Panc1 (cell line): ENCODE measurements around the gene TMEM233. TPM values are rescaled to one million over a fixed set of nuclear protein-coding genes. Genes with fewer than 3 reads are reported as not detected.

ENCODE experiments used
- ATAC-seq: fragments of 200-7000 bp; cut with Tn5 transposase; 2 replicates; pipeline ENCODE4 v1.9.1; 2020; ENCODE audit warnings: mild to moderate bottlenecking, moderate library complexity
- BruUV-seq: library from RNA; stranded (reverse); fragments of 400-500 nt; replicated peaks from 2 replicates; lab custom pipeline; 2021; lab: Mats Ljungman, UMichigan
- CTCF ChIA-PET: fragments of 300-600 bp; sonication (Branson Sonifier 250); formaldehyde crosslinking; loops from one replicate; lab custom pipeline; 2022; ENCODE audit warnings: antibody characterized with exemption; lab: Charles Lee
- POLR2A ChIA-PET: fragments of 300-600 bp; sonication (Branson Sonifier 250); formaldehyde crosslinking; loops from one replicate; lab custom pipeline; 2022; ENCODE audit warnings: antibody characterized with exemption; lab: Charles Lee
- DNase-seq: peaks from one replicate; pipeline ENCODE4 v3.0.0-alpha.2; 2010; ENCODE audit warnings: low read depth, low spot score
- H3K27ac ChIP-seq: 2 replicates; pipeline ENCODE4 v1.5.1; 2011; ENCODE audit warnings: mild to moderate bottlenecking, low read length, inconsistent platforms
- H3K27me3 ChIP-seq: fragments of 200-500 bp; sonication (Bioruptor generic); 2 replicates; pipeline ENCODE4 v1.6.0; 2014; ENCODE audit warnings: low read length, inconsistent platforms; ENCODE audit not compliant: control insufficient read depth, insufficient read depth
- H3K36me3 ChIP-seq: fragments of 200-500 bp; sonication (Bioruptor generic); 2 replicates; pipeline ENCODE4 v1.5.1; 2014; ENCODE audit warnings: inconsistent platforms, mild to moderate bottlenecking, low read length, moderate library complexity; ENCODE audit not compliant: control insufficient read depth, insufficient read depth
- H3K4me1 ChIP-seq: 2 replicates; pipeline ENCODE4 v1.5.1; 2011; ENCODE audit warnings: inconsistent platforms, mild to moderate bottlenecking, low read length, moderate library complexity; ENCODE audit not compliant: control insufficient read depth, insufficient read depth
- H3K4me3 ChIP-seq, 2 experiments: 2 replicates each; pipeline ENCODE4 v1.5.1; 2011 to 2012; ENCODE audit warnings: low read depth in 2 of 2, low read length in 2 of 2, mild to moderate bottlenecking in 2 of 2, inconsistent platforms in 1 of 2, moderate library complexity in 1 of 2
- H3K9me3 ChIP-seq: fragments of 200-500 bp; sonication (Bioruptor generic); 2 replicates; pipeline ENCODE4 v1.5.1; 2014; ENCODE audit warnings: low read depth, mild to moderate bottlenecking, inconsistent platforms, low read length, moderate library complexity; ENCODE audit not compliant: control insufficient read depth, insufficient read depth
- POLR2AphosphoS5 ChIP-seq: IDR thresholded peaks from 2 replicates; pipeline ENCODE4 v1.6.1; 2012; ENCODE audit warnings: mild to moderate bottlenecking, low read depth, low read length, moderate library complexity
- SIN3A ChIP-seq: IDR thresholded peaks from 2 replicates; pipeline ENCODE4 v1.6.1; 2012; ENCODE audit warnings: low read depth, mild to moderate bottlenecking, low read length, moderate library complexity, borderline replicate concordance; ENCODE audit not compliant: insufficient read depth
- TCF7L2 ChIP-seq: IDR thresholded peaks from 2 replicates; pipeline ENCODE4 v1.6.1; 2011; ENCODE audit warnings: mild to moderate bottlenecking, low read depth, low read length, inconsistent platforms
- in situ Hi-C: cut with HindIII; loops from 2 replicates; pipeline ENCODE4 v1.10.0; 2016; ENCODE audit warnings: low sequenced_read_pairs, low pct_unique_long_range_greater_than_20kb
- intact Hi-C: fragments of 100-400 bp; cut with micrococcal nuclease; formaldehyde crosslinking; loops from one replicate; pipeline ENCODE4 v1.10.0; 2022; ENCODE audit not compliant: unreplicated experiment
- total RNA-seq: library from RNA; stranded (reverse); gene quantifications from one replicate; pipeline ENCODE4 v1.2.1, GENCODE V29; 2021; ENCODE audit not compliant: unreplicated experiment
- TF ChIP-seq, protein P1 (sequence below): fragments of 450-650 bp; IDR thresholded peaks from 2 replicates; pipeline ENCODE4 v1.5.1; 2017; ENCODE audit warnings: mild to moderate bottlenecking
- TF ChIP-seq, protein P2 (sequence below), 2 experiments: IDR thresholded peaks; 2 replicates each; pipeline ENCODE4 v1.6.1; 2011 to 2012; ENCODE audit warnings: low read depth in 2 of 2, control low read depth in 1 of 2, low read length in 1 of 2, mild to moderate bottlenecking in 1 of 2, moderate library complexity in 1 of 2; ENCODE audit not compliant: insufficient read depth in 1 of 2

The TMEM233 gene
- total RNA-seq, 1 experiment from 2014 or later, result not detected

DNA sequence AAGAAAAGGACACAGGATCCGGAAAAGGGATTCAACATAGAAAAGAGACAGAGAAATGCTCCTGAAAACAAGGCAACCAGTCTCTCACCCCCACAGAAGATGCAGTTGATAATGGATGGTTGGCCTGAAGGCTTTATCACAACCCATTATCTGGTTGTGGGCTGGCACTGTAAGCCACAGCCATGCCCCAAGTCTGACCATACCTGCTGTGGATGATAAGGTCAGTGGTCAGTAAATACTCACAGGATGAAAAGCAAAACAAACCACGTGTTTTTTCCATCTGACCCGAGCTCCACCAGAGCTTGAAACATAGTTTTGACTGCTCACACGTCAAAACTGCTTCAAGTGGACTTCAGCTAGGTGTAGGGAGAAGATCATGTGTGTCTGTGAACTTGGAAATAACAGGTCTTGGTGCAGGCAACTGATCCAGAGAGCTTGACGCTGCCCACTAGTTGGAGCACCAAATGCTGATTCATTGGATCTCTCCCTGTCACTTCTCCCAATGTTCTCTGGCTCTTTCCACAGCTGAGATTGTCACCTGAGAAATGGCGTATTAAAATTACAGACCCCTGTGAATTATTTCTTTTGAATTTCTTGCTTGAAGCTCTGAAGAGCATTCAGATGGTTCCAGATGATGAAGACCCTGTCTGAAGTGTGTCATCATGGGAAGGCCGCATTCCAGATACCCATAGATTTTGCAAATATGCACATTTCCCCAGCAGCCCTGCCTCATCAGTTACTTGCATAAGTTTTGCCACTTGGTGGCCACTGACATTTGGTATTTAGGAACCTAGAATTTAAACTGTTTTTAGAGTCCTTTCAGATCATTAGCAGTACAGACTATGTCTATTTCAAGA, 8.5 kb downstream of the TMEM233 start:
- Histone ChIP-seq H3K4me3 (no peak overlapping the region), H3K27ac (no peak overlapping the region), H3K9me3 (no peaks in the 10 kb centered on the region), H3K4me1 (no peaks in the 10 kb centered on the region), H3K27me3 (peaks cover 22% of the 10 kb centered on the region), H3K36me3 (no peaks in the 10 kb centered on the region)
- BruUV-seq, result no TSS peak
- intact Hi-C loops, result no loop called here
- in situ Hi-C loops, result no loop called here
- ATAC-seq, result no peak
- ChIA-PET CTCF (no interaction called here), POLR2A (no interaction called here)
- DNase-seq, result no peak
- no peak for TF ChIP-seq POLR2AphosphoS5

DNA sequence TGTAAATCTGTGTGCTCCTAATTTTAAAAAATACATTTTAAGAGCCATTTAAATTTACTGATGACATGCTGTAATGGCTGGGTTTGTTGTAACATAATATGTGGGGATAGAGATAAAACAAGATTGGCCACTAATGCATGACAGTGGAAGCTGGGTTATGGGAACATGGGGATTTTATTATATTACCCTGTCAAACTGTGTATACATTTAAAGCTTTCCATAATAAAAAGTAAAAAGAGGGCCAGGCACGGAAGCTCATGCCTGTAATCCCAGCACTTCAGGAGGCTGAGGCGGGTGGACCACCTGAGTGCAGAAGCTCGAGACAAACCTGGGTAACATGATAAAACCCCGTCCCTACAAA, 9.1 kb downstream of the TMEM233 start:
- CTCF ChIA-PET, result no interaction called here
- no peaks in the 10 kb centered on the region for H3K4me1 ChIP-seq
- TF ChIP-seq POLR2AphosphoS5 (no peak), SIN3A (no peak), TCF7L2 (no peak)
- TF ChIP-seq, protein P1, sequence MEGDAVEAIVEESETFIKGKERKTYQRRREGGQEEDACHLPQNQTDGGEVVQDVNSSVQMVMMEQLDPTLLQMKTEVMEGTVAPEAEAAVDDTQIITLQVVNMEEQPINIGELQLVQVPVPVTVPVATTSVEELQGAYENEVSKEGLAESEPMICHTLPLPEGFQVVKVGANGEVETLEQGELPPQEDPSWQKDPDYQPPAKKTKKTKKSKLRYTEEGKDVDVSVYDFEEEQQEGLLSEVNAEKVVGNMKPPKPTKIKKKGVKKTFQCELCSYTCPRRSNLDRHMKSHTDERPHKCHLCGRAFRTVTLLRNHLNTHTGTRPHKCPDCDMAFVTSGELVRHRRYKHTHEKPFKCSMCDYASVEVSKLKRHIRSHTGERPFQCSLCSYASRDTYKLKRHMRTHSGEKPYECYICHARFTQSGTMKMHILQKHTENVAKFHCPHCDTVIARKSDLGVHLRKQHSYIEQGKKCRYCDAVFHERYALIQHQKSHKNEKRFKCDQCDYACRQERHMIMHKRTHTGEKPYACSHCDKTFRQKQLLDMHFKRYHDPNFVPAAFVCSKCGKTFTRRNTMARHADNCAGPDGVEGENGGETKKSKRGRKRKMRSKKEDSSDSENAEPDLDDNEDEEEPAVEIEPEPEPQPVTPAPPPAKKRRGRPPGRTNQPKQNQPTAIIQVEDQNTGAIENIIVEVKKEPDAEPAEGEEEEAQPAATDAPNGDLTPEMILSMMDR, result no peak
- TF ChIP-seq, protein P2, sequence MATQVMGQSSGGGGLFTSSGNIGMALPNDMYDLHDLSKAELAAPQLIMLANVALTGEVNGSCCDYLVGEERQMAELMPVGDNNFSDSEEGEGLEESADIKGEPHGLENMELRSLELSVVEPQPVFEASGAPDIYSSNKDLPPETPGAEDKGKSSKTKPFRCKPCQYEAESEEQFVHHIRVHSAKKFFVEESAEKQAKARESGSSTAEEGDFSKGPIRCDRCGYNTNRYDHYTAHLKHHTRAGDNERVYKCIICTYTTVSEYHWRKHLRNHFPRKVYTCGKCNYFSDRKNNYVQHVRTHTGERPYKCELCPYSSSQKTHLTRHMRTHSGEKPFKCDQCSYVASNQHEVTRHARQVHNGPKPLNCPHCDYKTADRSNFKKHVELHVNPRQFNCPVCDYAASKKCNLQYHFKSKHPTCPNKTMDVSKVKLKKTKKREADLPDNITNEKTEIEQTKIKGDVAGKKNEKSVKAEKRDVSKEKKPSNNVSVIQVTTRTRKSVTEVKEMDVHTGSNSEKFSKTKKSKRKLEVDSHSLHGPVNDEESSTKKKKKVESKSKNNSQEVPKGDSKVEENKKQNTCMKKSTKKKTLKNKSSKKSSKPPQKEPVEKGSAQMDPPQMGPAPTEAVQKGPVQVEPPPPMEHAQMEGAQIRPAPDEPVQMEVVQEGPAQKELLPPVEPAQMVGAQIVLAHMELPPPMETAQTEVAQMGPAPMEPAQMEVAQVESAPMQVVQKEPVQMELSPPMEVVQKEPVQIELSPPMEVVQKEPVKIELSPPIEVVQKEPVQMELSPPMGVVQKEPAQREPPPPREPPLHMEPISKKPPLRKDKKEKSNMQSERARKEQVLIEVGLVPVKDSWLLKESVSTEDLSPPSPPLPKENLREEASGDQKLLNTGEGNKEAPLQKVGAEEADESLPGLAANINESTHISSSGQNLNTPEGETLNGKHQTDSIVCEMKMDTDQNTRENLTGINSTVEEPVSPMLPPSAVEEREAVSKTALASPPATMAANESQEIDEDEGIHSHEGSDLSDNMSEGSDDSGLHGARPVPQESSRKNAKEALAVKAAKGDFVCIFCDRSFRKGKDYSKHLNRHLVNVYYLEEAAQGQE (IDR thresholded peaks at IDR 0.05; ENCODE audit: insufficient read depth in 1 of 2, low read depth in 2 of 2, low read length in 1 of 2), result no peak
- peaks cover 19% of the 10 kb centered on the region for H3K27me3 ChIP-seq
- POLR2A ChIA-PET, result no interaction called here
- no peaks in the 10 kb centered on the region for H3K36me3 ChIP-seq
- in situ Hi-C loops, result no loop called here
- no TSS peak for BruUV-seq
- H3K4me3 ChIP-seq, result no peak overlapping the region
- intact Hi-C loops, result no loop called here
- DNase-seq (no peak), ATAC-seq (no peak)
- no peak overlapping the region for H3K27ac ChIP-seq
- no peaks in the 10 kb centered on the region for H3K9me3 ChIP-seq

DNA sequence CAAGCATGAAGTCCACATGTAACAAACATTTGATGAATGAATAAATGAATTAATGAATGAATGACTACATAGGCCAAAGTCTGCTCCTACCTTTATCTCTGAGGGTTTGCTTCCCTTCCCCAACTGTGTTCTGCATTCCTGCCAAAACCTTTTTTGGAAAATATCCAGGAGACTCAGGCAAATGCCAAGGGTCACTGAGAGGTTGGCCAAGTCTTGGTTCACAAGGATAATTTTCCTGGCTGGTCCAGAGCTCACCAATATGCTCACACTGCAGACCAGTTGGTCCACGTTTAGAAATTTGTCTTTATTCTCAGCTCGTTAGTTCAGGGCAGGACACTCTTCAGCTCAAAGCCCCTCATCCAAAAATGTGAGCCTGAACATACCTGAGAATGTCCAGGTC, 10.2 kb downstream of the TMEM233 start:
- Histone ChIP-seq H3K27me3 (peaks cover 11% of the 10 kb centered on the region), H3K4me1 (no peaks in the 10 kb centered on the region), H3K27ac (no peak overlapping the region), H3K36me3 (no peaks in the 10 kb centered on the region), H3K4me3 (no peak overlapping the region), H3K9me3 (no peaks in the 10 kb centered on the region)
- intact Hi-C loops (no loop called here), in situ Hi-C loops (no loop called here)
- no peak for DNase-seq
- ATAC-seq, result no peak
- POLR2A ChIA-PET, result no interaction called here
- TF ChIP-seq, protein P1, result no peak
- TF ChIP-seq SIN3A (no peak), POLR2AphosphoS5 (no peak)
- TF ChIP-seq, protein P2 (IDR thresholded peaks at IDR 0.05; ENCODE audit: insufficient read depth in 1 of 2, low read depth in 2 of 2, low read length in 1 of 2), result no peak
- CTCF ChIA-PET, result no interaction called here
- no TSS peak for BruUV-seq
